HCT116 (cell line): ENCODE measurements around the gene ENO2. TPM values are rescaled to one million over a fixed set of nuclear protein-coding genes. Genes with fewer than 3 reads are reported as not detected.
A peak's percentile ranks its signal among the peaks of the same experiment; 100 is the strongest.

ENCODE experiments used
- ATAC-seq: fragments of 200-7000 bp; cut with Tn5 transposase; 2 replicates; pipeline ENCODE4 v1.9.1; 2020; ENCODE audit warnings: mild to moderate bottlenecking, moderate library complexity
- BruUV-seq: library from RNA; stranded (reverse); fragments of 400-500 nt; replicated peaks from 2 replicates; lab custom pipeline; 2021; lab: Mats Ljungman, UMichigan
- CTCF ChIA-PET: fragments of 300-600 bp; sonication (Branson Sonifier 250); formaldehyde crosslinking; loops from one replicate; lab custom pipeline; 2021; ENCODE audit warnings: antibody characterized with exemption; lab: Charles Lee
- POLR2A ChIA-PET: fragments of 300-600, 350-600 bp; sonication (Branson Sonifier 250); formaldehyde crosslinking; loops from one replicate; lab custom pipeline; 2021; ENCODE audit warnings: antibody characterized with exemption; lab: Charles Lee
- RAD21 ChIA-PET, 2 experiments: fragments of 300-600 bp; sonication (Branson Sonifier 250); formaldehyde crosslinking; loops; one replicate each; lab custom pipeline; 2023; ENCODE audit warnings: low total read pairs in 2 of 2; ENCODE audit not compliant: uncharacterized antibody in 2 of 2, unreplicated experiment in 2 of 2, low non-redundant PET in 1 of 2; lab: Charles Lee
- DNase-seq: peaks from one replicate; pipeline ENCODE4 v3.0.0-alpha.2; 2010; ENCODE audit warnings: low read depth, low spot score
- H2AFZ ChIP-seq: fragments of 200-600 bp; shearing (Covaris generic), sonication (generic); 2 replicates; pipeline ENCODE4 v1.6.1; 2017; ENCODE audit warnings: low read depth, mixed run types, mixed read lengths, antibody characterized with exemption, low read length; ENCODE audit not compliant: poor library complexity, severe bottlenecking
- H3K27ac ChIP-seq: 2 replicates; pipeline ENCODE4 v1.5.1; 2012; ENCODE audit warnings: low read depth, low read length
- H3K27me3 ChIP-seq: fragments of 200-600 bp; sonication (generic); 2 replicates; pipeline ENCODE4 v1.6.1; 2016; ENCODE audit warnings: mixed run types, low read length, mixed read lengths; ENCODE audit not compliant: insufficient read depth
- H3K36me3 ChIP-seq, 2 experiments: fragments of 200-500 bp in 1 of 2; fragments of 200-600 bp in 1 of 2; sonication (Bioruptor generic) in 1 of 2; sonication (generic) in 1 of 2; 2 replicates each; pipeline versions ENCODE4 v1.5.1 to v1.6.1; 2014 to 2016; ENCODE audit warnings: low read length in 2 of 2, inconsistent platforms in 1 of 2, mixed read lengths in 1 of 2, mixed run types in 1 of 2; ENCODE audit not compliant: insufficient read depth in 2 of 2, control insufficient read depth in 1 of 2
- H3K4me1 ChIP-seq, 2 experiments: fragments of 200-600 bp in 1 of 2; sonication (generic) in 1 of 2; 2 replicates each; pipeline versions ENCODE4 v1.5.1 to v1.6.1; 2012 to 2017; ENCODE audit warnings: low read length in 2 of 2, inconsistent platforms in 1 of 2, mild to moderate bottlenecking in 1 of 2, mixed read lengths in 1 of 2, mixed run types in 1 of 2, moderate library complexity in 1 of 2; ENCODE audit not compliant: insufficient read depth in 2 of 2, control insufficient read depth in 1 of 2
- H3K4me2 ChIP-seq: fragments of 200-600 bp; sonication (generic); 2 replicates; pipeline ENCODE4 v1.6.1; 2017; ENCODE audit warnings: mixed run types, low read length, mixed read lengths
- H3K4me3 ChIP-seq, 2 experiments: fragments of 200-600 bp in 1 of 2; sonication (generic) in 1 of 2; replicated peaks in 1 of 2; 2 replicates each; pipeline ENCODE4 v1.5.1; 2011 to 2016; ENCODE audit warnings: low read length in 2 of 2, control low read depth in 1 of 2, low read depth in 1 of 2, mild to moderate bottlenecking in 1 of 2, mixed read lengths in 1 of 2, mixed run types in 1 of 2
- H3K79me2 ChIP-seq: fragments of 200-600 bp; sonication (generic); 2 replicates; pipeline ENCODE4 v1.6.1; 2017; ENCODE audit warnings: mild to moderate bottlenecking, mixed run types, low read length, moderate library complexity, mixed read lengths; ENCODE audit not compliant: insufficient read depth
- H3K9ac ChIP-seq: fragments of 200-600 bp; sonication (generic); 2 replicates; pipeline ENCODE4 v1.6.1; 2016; ENCODE audit warnings: low read length, mixed read lengths
- H3K9me2 ChIP-seq: fragments of 200-600 bp; sonication (generic), shearing (Covaris generic); 2 replicates; pipeline ENCODE4 v1.6.1; 2017; ENCODE audit warnings: mixed run types, mild to moderate bottlenecking, moderate library complexity; ENCODE audit not compliant: insufficient read depth
- H3K9me3 ChIP-seq, 2 experiments: fragments of 200-500 bp in 1 of 2; fragments of 200-600 bp in 1 of 2; sonication (Bioruptor generic) in 1 of 2; sonication (generic) in 1 of 2; 2 replicates each; pipeline ENCODE4 v1.6.1; 2014 to 2017; ENCODE audit warnings: low read length in 2 of 2, mixed read lengths in 2 of 2, inconsistent platforms in 1 of 2, low read depth in 1 of 2, mild to moderate bottlenecking in 1 of 2, mixed run types in 1 of 2, moderate library complexity in 1 of 2; ENCODE audit not compliant: control insufficient read depth in 1 of 2, insufficient read depth in 1 of 2
- H4K20me1 ChIP-seq: fragments of 200-600 bp; sonication (generic), shearing (Covaris generic); 2 replicates; pipeline ENCODE4 v1.6.1; 2017; ENCODE audit warnings: mixed run types, mild to moderate bottlenecking, moderate library complexity; ENCODE audit not compliant: insufficient read depth
- EZH2phosphoT487 ChIP-seq: fragments of 200-600 bp; IDR thresholded peaks from 2 replicates; pipeline ENCODE4 v1.6.1; 2018; ENCODE audit warnings: antibody characterized with exemption, borderline replicate concordance
- POLR2A ChIP-seq: IDR thresholded peaks from 2 replicates; pipeline ENCODE4 v1.7.0; 2011; ENCODE audit warnings: borderline replicate concordance; ENCODE audit not compliant: insufficient read depth, insufficient read length; ENCODE audit errors: extremely low read depth
- POLR2AphosphoS5 ChIP-seq: IDR thresholded peaks from 2 replicates; pipeline ENCODE4 v1.6.1; 2011; ENCODE audit warnings: mild to moderate bottlenecking, low read depth, low read length, moderate library complexity
- intact Hi-C: fragments of 100-400 bp; cut with micrococcal nuclease; formaldehyde crosslinking; loops from 2 replicates; pipeline ENCODE4 v1.10.0; 2022
- total RNA-seq: library from RNA; stranded (reverse); gene quantifications from one replicate; pipeline ENCODE4 v1.2.1, GENCODE V29; 2021; ENCODE audit not compliant: unreplicated experiment
- TF ChIP-seq, protein P1 (sequence below): IDR thresholded peaks from 2 replicates; pipeline ENCODE4 v1.6.1; 2012

Gene ENO2
- total RNA-seq, 1 experiment from 2014 or later, result 117 TPM

- TF ChIP-seq, protein P1, sequence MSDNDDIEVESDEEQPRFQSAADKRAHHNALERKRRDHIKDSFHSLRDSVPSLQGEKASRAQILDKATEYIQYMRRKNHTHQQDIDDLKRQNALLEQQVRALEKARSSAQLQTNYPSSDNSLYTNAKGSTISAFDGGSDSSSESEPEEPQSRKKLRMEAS, result no peak
- peak; percentile 75 for TF ChIP-seq POLR2A
Observed at GRCh38 chr12:6937481-6938352, 23.3 kb downstream of the ENO2 start (continued).

- ChIA-PET POLR2A (interaction anchor here (0.8 to 1.3 kb wide), 12 partner anchors 8 to 80 kb away, joined by 3 to 15 read pairs (median 4); partner anchors contain the start of genes ATN1, LPCAT3 and SPSB2), CTCF (interaction anchor here (1.0 to 2.3 kb wide), 7 partner anchors 7 to 86 kb away, joined by 3 to 23 read pairs (median 6); partner anchors contain the start of genes SPSB2 and USP5), RAD21 (interaction anchor here (0.6 to 0.9 kb wide), 2 partner anchors 11 to 13 kb away, joined by 3 to 5 read pairs; no protein-coding TSS in a partner anchor)
- H3K27ac ChIP-seq, result peak overlapping the region; percentile 93
- no peak for ATAC-seq
- H3K4me2 ChIP-seq, result peak overlapping the region; percentile 91
- DNase-seq, result no peak
- peak overlapping the region; percentile 61 to 68 for H3K4me3 ChIP-seq
- H3K79me2 ChIP-seq, result peaks cover 13% of the 10 kb centered on the region; the same call in 1 of the 2 replicates
- peak overlapping the region; percentile 93 for H3K9ac ChIP-seq
- peaks cover 13 to 32% of the 10 kb centered on the region in 2 experiments; a peak in 3 of 4 replicates for H3K36me3 ChIP-seq
- intact Hi-C loops, result loop anchor here (2.0 kb wide), 1 partner anchor 14 kb away; no protein-coding TSS in a partner anchor
- no peaks in the 10 kb centered on the region for H3K9me2 ChIP-seq
- H3K27me3 ChIP-seq, result no peaks in the 10 kb centered on the region
- no peaks in the 10 kb centered on the region for H4K20me1 ChIP-seq
- TSS peak; percentile 27 for BruUV-seq
- peaks cover 12 to 45% of the 10 kb centered on the region in 2 experiments; a peak in 3 of 4 replicates for H3K4me1 ChIP-seq
- no peak overlapping the region for H2AFZ ChIP-seq
- TF ChIP-seq POLR2AphosphoS5, result peak; percentile 29; the same call in 1 of the 2 replicates
- no peak for TF ChIP-seq EZH2phosphoT487
- no peaks in the 10 kb centered on the region for H3K9me3 ChIP-seq
Observed at GRCh38 chr12:6938353-6939190, 24.2 kb downstream of the ENO2 start.
